DND-41 (cell line): ENCODE measurements around the gene ZNF740.

Experiments used
- EZH2 ChIP-seq: IDR thresholded peaks from 3 replicates; pipeline ENCODE4 v1.6.1; 2012; ENCODE audit warnings: borderline replicate concordance, low read depth, mild to moderate bottlenecking, moderate library complexity, low read length, inconsistent platforms; ENCODE audit not compliant: severe bottlenecking
- TF ChIP-seq, protein P1 (sequence below): IDR thresholded peaks from 2 replicates; pipeline ENCODE4 v1.5.1; 2012; ENCODE audit warnings: borderline replicate concordance, low read length, moderate library complexity, mild to moderate bottlenecking; ENCODE audit not compliant: poor library complexity, severe bottlenecking; ENCODE audit errors: extremely low read depth

DNA sequence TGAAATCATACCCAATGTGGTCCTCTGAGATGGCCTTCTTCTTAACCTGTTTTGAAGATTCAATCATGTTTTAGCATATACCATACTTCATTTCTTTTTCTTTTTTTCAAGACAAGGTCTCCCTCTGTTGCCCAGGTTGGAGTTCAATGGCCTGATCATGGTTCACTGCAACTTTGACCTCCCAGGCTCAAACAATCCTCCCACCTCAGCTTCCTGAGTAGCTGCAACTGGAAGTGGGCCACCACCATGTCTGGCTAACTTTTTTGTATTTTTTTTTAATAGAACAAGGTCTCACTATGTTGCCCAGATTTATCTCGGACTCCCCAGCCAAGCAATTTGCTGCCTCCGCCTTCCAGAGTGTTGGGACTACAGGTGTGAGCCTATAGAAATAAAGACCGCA is 46.8 kb upstream of the ZNF740 start:
- TF ChIP-seq, protein P1, sequence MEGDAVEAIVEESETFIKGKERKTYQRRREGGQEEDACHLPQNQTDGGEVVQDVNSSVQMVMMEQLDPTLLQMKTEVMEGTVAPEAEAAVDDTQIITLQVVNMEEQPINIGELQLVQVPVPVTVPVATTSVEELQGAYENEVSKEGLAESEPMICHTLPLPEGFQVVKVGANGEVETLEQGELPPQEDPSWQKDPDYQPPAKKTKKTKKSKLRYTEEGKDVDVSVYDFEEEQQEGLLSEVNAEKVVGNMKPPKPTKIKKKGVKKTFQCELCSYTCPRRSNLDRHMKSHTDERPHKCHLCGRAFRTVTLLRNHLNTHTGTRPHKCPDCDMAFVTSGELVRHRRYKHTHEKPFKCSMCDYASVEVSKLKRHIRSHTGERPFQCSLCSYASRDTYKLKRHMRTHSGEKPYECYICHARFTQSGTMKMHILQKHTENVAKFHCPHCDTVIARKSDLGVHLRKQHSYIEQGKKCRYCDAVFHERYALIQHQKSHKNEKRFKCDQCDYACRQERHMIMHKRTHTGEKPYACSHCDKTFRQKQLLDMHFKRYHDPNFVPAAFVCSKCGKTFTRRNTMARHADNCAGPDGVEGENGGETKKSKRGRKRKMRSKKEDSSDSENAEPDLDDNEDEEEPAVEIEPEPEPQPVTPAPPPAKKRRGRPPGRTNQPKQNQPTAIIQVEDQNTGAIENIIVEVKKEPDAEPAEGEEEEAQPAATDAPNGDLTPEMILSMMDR = no peak
- TF ChIP-seq EZH2 = no peak
